Transverse colon (tissue), 4 donors: ENCODE results near the gene CHD2. TPM values are rescaled to one million over a fixed set of nuclear protein-coding genes. Genes with fewer than 3 reads are reported as not detected.

Source experiments
- DNase-seq: peaks from one replicate; pipeline ENCODE4 v3.0.0-alpha.2; 2019
- H3K27ac ChIP-seq, 4 donors: fragments of 200-600 bp; sonication (generic); 2 replicates each; pipeline ENCODE4 v1.5.1; 2016 to 2018; ENCODE audit warnings: inconsistent platforms in 4 of 4
- H3K27me3 ChIP-seq: fragments of 200-600 bp; sonication (generic); 2 replicates; pipeline ENCODE4 v1.5.1; 2017; ENCODE audit warnings: inconsistent platforms
- H3K36me3 ChIP-seq, 4 donors: fragments of 200-600 bp; sonication (generic); 2 replicates each; pipeline ENCODE4 v1.5.1; 2017 to 2019; ENCODE audit warnings: inconsistent platforms in 4 of 4
- H3K4me1 ChIP-seq, 4 donors: fragments of 200-600 bp; sonication (generic); 2 replicates each; pipeline ENCODE4 v1.5.1; 2017 to 2020; ENCODE audit warnings: inconsistent platforms in 4 of 4
- H3K4me3 ChIP-seq, 4 donors: fragments of 200-600 bp; sonication (generic); 1 replicate in 1 of 4; 2 replicates in 3 of 4; pipeline versions ENCODE4 v1.5.1 to v1.6.1; 2017 to 2019; ENCODE audit warnings: inconsistent platforms in 4 of 4
- H3K9me3 ChIP-seq, 2 donors: fragments of 200-600 bp; sonication (generic); 2 replicates each; pipeline ENCODE4 v1.5.1; 2017 to 2019; ENCODE audit warnings: inconsistent platforms in 2 of 2
- CTCF ChIP-seq, 5 experiments: fragments of 200-600 bp in 3 of 5; fragments of 450-650 bp in 2 of 5; sonication (generic) in 3 of 5; IDR thresholded peaks; 1 replicate in 2 of 5; 2 replicates in 3 of 5; pipeline ENCODE4 v1.5.1; 2016 to 2017; ENCODE audit warnings: antibody characterized with exemption in 5 of 5, inconsistent platforms in 3 of 5, mild to moderate bottlenecking in 2 of 5, moderate library complexity in 1 of 5
- EP300 ChIP-seq: sonication (generic); formaldehyde crosslinking; IDR thresholded peaks from one replicate; pipeline ENCODE4 v1.6.1; 2017; ENCODE audit warnings: antibody characterized with exemption, low read depth
- POLR2A ChIP-seq: fragments of 450-650 bp; IDR thresholded peaks from one replicate; pipeline ENCODE4 v1.6.1; 2016; ENCODE audit warnings: antibody characterized with exemption, mild to moderate bottlenecking, moderate library complexity
- POLR2AphosphoS5 ChIP-seq, 3 donors: sonication (generic); formaldehyde crosslinking; IDR thresholded peaks; one replicate each; pipeline ENCODE4 v1.6.1; 2016; ENCODE audit warnings: antibody characterized with exemption in 3 of 3
- WGBS, 2 donors: methylation state at CpG; one replicate each; pipeline ENCODE4 v1.1.5; 2018; ENCODE audit warnings: low coverage in 1 of 2; 5-methylcytosine and 5-hydroxymethylcytosine counted together
- in situ Hi-C, 4 donors: fragments of 200-750 bp; cut with MboI; loops; one replicate each; pipeline versions ENCODE4 v1.15.0 to v1.15.1; 2017; ENCODE audit warnings: low sequenced_read_pairs in 3 of 4, low pct_ligation_motif_present in 1 of 4, low pct_unique_long_range_greater_than_20kb in 1 of 4
- intact Hi-C: fragments of 100-400 bp; cut with DNase I; formaldehyde crosslinking; loops from one replicate; pipeline ENCODE4 v1.15.1; 2023; ENCODE audit warnings: low total_unique reads
- total RNA-seq, 4 donors: library from RNA; depleted of rRNA; stranded (reverse); fragments of >200 nt; gene quantifications; one replicate each; pipeline ENCODE4 v1.1.0, GENCODE V29; 2016

Gene CHD2
- total RNA-seq, 4 donors from 2014 or later = 90.5 to 190 (median 138) TPM

DNA sequence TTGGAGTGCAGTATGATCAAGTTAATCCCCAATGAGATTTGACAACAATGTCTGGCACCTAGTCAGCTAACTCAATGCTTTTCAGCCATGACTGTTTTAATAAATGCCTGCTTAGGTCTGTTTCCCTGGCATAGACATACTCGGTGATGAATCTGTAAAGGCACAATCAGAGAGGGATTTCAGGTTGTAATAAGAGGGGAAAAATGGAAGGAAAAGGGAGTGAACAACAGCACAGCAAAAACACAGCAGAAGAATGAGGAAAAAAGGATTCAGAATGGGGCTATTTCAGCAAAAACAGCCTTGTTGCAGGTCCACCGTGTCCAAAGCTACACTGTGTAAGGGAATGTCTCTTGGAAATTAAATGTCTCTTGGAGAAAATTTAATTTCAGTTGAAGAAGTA is 19.3 kb upstream of the CHD2 start:
- Histone ChIP-seq H3K9me3 (no peaks in the 10 kb centered on the region), H3K4me3 (peak overlapping the region in 2 of 4 donors; percentile 0 to 53), H3K36me3 (peaks cover 0 to 4% (median 0%) of the 10 kb centered on the region in 4 donors), H3K27ac (peak overlapping the region; percentile 95 to 100 (median 97)), H3K4me1 (peaks cover 13 to 43% (median 26%) of the 10 kb centered on the region in 4 donors), H3K27me3 (no peaks in the 10 kb centered on the region)
- no peak for DNase-seq
- in situ Hi-C loops (loop anchor here in 1 of 4 donors (10.0 kb wide), 1 partner anchor 66 kb away; no protein-coding TSS in a partner anchor), intact Hi-C loops (loop anchor here (5.0 kb wide), 1 partner anchor 68 kb away; no protein-coding TSS in a partner anchor)
- WGBS, 2 donors = 36 to 55% methylated on average over 1 to 2 of the region's 2 CpGs
- TF ChIP-seq EP300 = no peak

DNA sequence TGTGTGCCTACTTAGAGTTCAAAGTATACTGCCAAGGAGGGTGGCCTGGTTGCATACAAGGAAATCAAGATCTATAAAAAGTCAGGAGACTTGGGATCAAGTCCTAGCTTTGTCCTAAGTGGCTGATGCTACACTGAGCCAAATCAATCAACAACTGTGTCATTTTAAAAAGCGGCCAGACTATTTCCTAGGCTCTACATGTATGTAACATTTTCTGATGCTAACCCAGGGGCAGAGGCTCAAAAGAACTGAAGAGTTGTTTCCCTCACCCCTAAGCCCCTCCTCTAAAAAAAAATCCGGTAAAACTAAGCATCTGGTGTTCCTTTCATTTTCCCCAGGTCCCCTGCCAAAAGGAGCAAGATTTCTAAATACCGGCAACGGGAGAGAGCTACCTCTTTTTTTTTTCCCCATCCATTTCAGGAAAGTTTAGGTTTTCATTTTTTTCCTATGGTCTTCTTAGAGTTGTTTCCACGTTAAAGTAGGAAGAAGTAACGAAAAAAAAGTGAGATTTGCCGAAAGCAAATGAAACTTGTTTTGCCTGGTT is 18.8 kb upstream of the CHD2 start:
- Histone ChIP-seq H3K4me1 (peaks cover 13 to 48% (median 28%) of the 10 kb centered on the region in 4 donors), H3K36me3 (peaks cover 0 to 5% (median 0%) of the 10 kb centered on the region in 4 donors), H3K4me3 (peak overlapping the region in 3 of 4 donors; percentile 34 to 98 (median 53)), H3K27ac (peak overlapping the region; percentile 95 to 100 (median 97)), H3K27me3 (no peaks in the 10 kb centered on the region), H3K9me3 (no peaks in the 10 kb centered on the region)
- in situ Hi-C loops (loop anchor here in 1 of 4 donors (10.0 kb wide), 1 partner anchor 66 kb away; no protein-coding TSS in a partner anchor), intact Hi-C loops (loop anchor here (5.0 kb wide), 1 partner anchor 69 kb away; no protein-coding TSS in a partner anchor)
- no peak for DNase-seq
- TF ChIP-seq EP300 (no peak), POLR2A (peak; percentile 75), POLR2AphosphoS5 (IDR thresholded peaks at IDR 0.05) (peak; percentile 50 to 78 (median 76))
- WGBS, 2 donors = 8 to 19% methylated on average over 7 of the region's 7 CpGs

DNA sequence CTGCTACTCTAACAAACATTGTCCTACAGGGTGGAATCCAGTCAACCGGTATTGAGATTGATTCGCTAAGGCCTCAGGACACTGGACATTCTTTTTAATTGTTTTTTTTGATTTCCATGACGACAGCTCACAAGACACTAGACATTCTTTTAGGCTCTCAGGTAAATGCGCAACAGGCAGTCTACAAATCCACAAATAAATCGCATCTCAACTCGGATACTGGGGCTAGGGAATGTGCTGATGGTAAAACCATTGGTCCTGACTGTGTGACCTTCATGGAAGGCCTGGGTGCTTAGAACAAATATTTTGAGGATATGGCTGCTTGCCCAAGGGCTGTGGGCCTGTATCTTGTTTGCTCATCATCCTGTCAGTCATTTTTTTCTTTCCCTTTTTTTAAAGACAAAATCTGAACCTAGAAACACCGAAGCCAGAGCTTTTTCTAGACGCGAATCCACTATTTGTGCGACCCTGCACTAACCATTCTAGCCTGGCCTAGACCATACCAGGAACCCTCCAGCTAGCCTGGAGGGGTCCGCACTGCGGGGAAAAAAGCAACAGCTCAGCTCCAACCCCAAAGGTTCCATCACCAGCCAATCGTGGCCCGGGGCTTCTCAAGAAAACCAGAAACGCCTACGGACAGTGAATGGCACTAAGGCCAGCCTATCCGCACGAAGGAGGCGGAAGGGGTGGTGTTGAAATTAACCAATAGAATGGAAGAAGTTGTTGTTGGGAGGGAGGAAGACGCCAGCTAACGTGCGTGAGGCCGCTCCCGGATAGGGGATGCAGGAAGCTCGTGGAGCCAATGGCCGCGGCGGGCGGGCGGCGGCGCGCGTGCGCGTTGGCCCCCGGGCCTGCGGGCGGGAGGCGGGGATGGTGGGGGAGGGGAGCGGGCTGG is 18.1 kb upstream of the CHD2 start:
- WGBS, 2 donors = 6 to 17% methylated on average over 21 to 37 of the region's 41 CpGs

DNA sequence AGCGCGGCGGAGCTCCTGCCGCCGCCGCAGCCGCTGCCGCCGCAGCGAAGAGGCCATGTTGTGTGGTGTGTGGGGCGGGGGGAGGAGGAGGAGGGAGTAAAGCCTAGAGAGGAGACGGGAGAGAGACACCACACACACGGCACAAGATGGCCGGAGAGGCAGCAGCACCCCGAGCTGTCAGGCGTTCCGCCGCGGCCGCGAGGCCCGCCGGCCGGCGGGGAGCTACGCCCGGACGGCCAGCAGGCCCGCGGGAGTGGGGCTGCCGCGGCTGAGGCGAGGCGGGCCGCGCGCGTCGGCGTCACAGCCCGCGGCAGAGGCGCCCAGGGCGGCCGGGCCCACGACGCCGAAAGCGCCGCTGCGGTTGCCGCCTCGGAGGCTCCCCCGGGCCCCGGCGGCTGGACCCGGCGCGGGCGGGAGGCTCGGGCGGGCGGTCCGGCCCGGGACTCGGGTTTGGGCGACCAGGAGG is 17.4 kb upstream of the CHD2 start:
- in situ Hi-C loops = loop anchor here in 1 of 4 donors (10.0 kb wide), 1 partner anchor 68 kb away; no protein-coding TSS in a partner anchor
- peaks cover 0 to 11% (median 5%) of the 10 kb centered on the region in 4 donors for H3K36me3 ChIP-seq
- DNase-seq = no peak
- H3K4me1 ChIP-seq = peaks cover 20 to 63% (median 41%) of the 10 kb centered on the region in 4 donors
- peak overlapping the region; percentile 87 to 100 (median 98) for H3K4me3 ChIP-seq
- H3K27me3 ChIP-seq = no peaks in the 10 kb centered on the region
- H3K9me3 ChIP-seq = no peaks in the 10 kb centered on the region
- WGBS, 2 donors = 0 to 1% methylated on average over 6 to 23 of the region's 67 CpGs
- intact Hi-C loops = loop anchor here (1.0 to 5.0 kb wide), 2 partner anchors 35 to 70 kb away; no protein-coding TSS in a partner anchor
- TF ChIP-seq POLR2A (peak; percentile 86), POLR2AphosphoS5 (IDR thresholded peaks at IDR 0.05) (peak; percentile 93 to 99 (median 94)), CTCF (IDR thresholded peaks at IDR 0.05) (no peak), EP300 (no peak)
- H3K27ac ChIP-seq = peak overlapping the region; percentile 98 to 100 (median 100)

More for the DNA sequence above, 18.1 kb upstream of the CHD2 start:
- peaks cover 0 to 11% (median 2%) of the 10 kb centered on the region in 4 donors for H3K36me3 ChIP-seq
- no peaks in the 10 kb centered on the region for H3K27me3 ChIP-seq
- in situ Hi-C loops (loop anchor here in 1 of 4 donors (10.0 kb wide), 1 partner anchor 67 kb away; no protein-coding TSS in a partner anchor), intact Hi-C loops (loop anchor here (1.0 to 5.0 kb wide), 2 partner anchors 35 to 70 kb away; no protein-coding TSS in a partner anchor)
- peak overlapping the region; percentile 23 to 100 (median 92) for H3K4me3 ChIP-seq
- peak overlapping the region; percentile 98 to 100 (median 100) for H3K27ac ChIP-seq
- H3K9me3 ChIP-seq = no peaks in the 10 kb centered on the region
- peak; percentile 99 for DNase-seq
- H3K4me1 ChIP-seq = peaks cover 19 to 56% (median 35%) of the 10 kb centered on the region in 4 donors
- TF ChIP-seq EP300 (no peak), CTCF (IDR thresholded peaks at IDR 0.05) (peak in 1 of 5 experiments; percentile 18), POLR2AphosphoS5 (IDR thresholded peaks at IDR 0.05) (peak; percentile 90 to 97 (median 95)), POLR2A (peak; percentile 96)
